A549 (cell line): ENCODE measurements around the gene GBX2. TPM values are rescaled to one million over a fixed set of nuclear protein-coding genes. Genes with fewer than 3 reads are reported as not detected.
A peak's percentile ranks its signal among the peaks of the same experiment; 100 is the strongest.

ENCODE experiments used
- ATAC-seq, 2 experiments: fragments of 200-7000 bp in 1 of 2; fragments of >200 bp in 1 of 2; cut with Nextera tagmentation in 1 of 2; cut with Tn5 transposase in 1 of 2; 3 replicates each; pipeline versions ENCODE4 v1.8.0 to v1.9.1; 2018 to 2020; ENCODE audit warnings: mild to moderate bottlenecking in 1 of 2, moderate library complexity in 1 of 2
- CTCF ChIA-PET: fragments of 300-600 bp; sonication (Branson Sonifier 250); formaldehyde crosslinking; extraction: SDS; loops from one replicate; lab custom pipeline; 2021; ENCODE audit warnings: antibody characterized with exemption, inconsistent platforms; lab: Yijun Ruan, JAX
- POLR2A ChIA-PET: fragments of 350-600 bp; formaldehyde crosslinking; extraction: SDS; loops from one replicate; lab custom pipeline; 2021; ENCODE audit warnings: antibody characterized with exemption, inconsistent platforms; lab: Yijun Ruan, JAX
- DNase-seq, 2 experiments: peaks; one replicate each; pipeline versions ENCODE4 v3.0.0 to v3.0.0-alpha.2; 2011 to 2016; ENCODE audit warnings: low read depth in 1 of 2, low spot score in 1 of 2
- FAIRE-seq: peaks from 2 replicates; lab custom pipeline; 2011; peaks lifted over from hg19 to GRCh38; lab: Jason Lieb, UNC
- H3K27ac ChIP-seq, 2 experiments: fragments of >200 bp; sonication (Bioruptor Twin); formaldehyde crosslinking; 3 replicates each; pipeline ENCODE4 v1.5.1; 2016 to 2017
- H3K4me1 ChIP-seq: fragments of >200 bp; sonication (Bioruptor Twin); formaldehyde crosslinking; 3 replicates; pipeline ENCODE4 v1.6.1; 2016
- H3K4me2 ChIP-seq: fragments of >200 bp; sonication (Bioruptor Twin); formaldehyde crosslinking; 3 replicates; pipeline ENCODE4 v1.6.1; 2016
- H3K4me3 ChIP-seq: fragments of >200 bp; sonication (Bioruptor Twin); formaldehyde crosslinking; 3 replicates; pipeline ENCODE4 v1.5.1; 2016
- H3K9me3 ChIP-seq: fragments of >200 bp; sonication (Bioruptor Twin); formaldehyde crosslinking; 3 replicates; pipeline ENCODE4 v1.6.1; 2016
- BHLHE40 ChIP-seq: IDR thresholded peaks from 2 replicates; pipeline ENCODE4 v1.6.1; 2012; ENCODE audit warnings: low read depth, low read length, inconsistent platforms
- CHD2 ChIP-seq: fragments of 150-350 bp; IDR thresholded peaks from 2 replicates; pipeline ENCODE4 v1.6.1; 2014; ENCODE audit warnings: low read length; ENCODE audit not compliant: partially characterized antibody
- EHF ChIP-seq: fragments of 250-450 bp; sonication (Bioruptor Pico); IDR thresholded peaks from 2 replicates; pipeline ENCODE4 v1.5.0; 2020; ENCODE audit warnings: mild to moderate bottlenecking
- EHMT2 ChIP-seq: fragments of 200-600 bp; sonication (generic); IDR thresholded peaks from 2 replicates; pipeline ENCODE4 v1.6.1; 2016; ENCODE audit warnings: antibody characterized with exemption, low read depth, mild to moderate bottlenecking, moderate library complexity
- FOSB ChIP-seq: fragments of 250-450 bp; sonication (Bioruptor Pico); IDR thresholded peaks from 2 replicates; pipeline ENCODE4 v1.5.0; 2020; ENCODE audit warnings: mild to moderate bottlenecking, moderate library complexity
- GATA3 ChIP-seq: IDR thresholded peaks from 2 replicates; pipeline ENCODE4 v1.6.1; 2012; ENCODE audit warnings: borderline replicate concordance
- HEYL ChIP-seq: fragments of 250-450 bp; sonication (Bioruptor Pico); IDR thresholded peaks from 2 replicates; pipeline ENCODE4 v1.8.0; 2021; ENCODE audit warnings: mild to moderate bottlenecking, moderate library complexity
- HOXB13 ChIP-seq: fragments of 250-450 bp; sonication (Bioruptor Pico); IDR thresholded peaks from 2 replicates; pipeline ENCODE4 v1.5.0; 2020; ENCODE audit warnings: low read depth, mild to moderate bottlenecking, moderate library complexity
- MAFK ChIP-seq: fragments of 450-650 bp; IDR thresholded peaks from 2 replicates; pipeline ENCODE4 v1.6.1; 2014; ENCODE audit not compliant: partially characterized antibody
- MAZ ChIP-seq: fragments of 150-350 bp; IDR thresholded peaks from 2 replicates; pipeline ENCODE4 v1.6.1; 2014; ENCODE audit warnings: antibody characterized with exemption, low read depth, low read length, borderline replicate concordance
- ZC3H11A ChIP-seq: fragments of 450-650 bp; IDR thresholded peaks from 2 replicates; pipeline ENCODE4 v1.6.1; 2014; ENCODE audit warnings: antibody characterized with exemption, mild to moderate bottlenecking
- ZNF302 ChIP-seq: fragments of 250-450 bp; sonication (Bioruptor Pico); IDR thresholded peaks from 2 replicates; pipeline ENCODE4 v1.9.0; 2021; ENCODE audit warnings: inconsistent platforms, mild to moderate bottlenecking, moderate library complexity
- ZSCAN20 ChIP-seq: fragments of 250-450 bp; sonication (Bioruptor Pico); IDR thresholded peaks from 2 replicates; pipeline ENCODE4 v1.8.0; 2022; ENCODE audit warnings: mild to moderate bottlenecking, moderate library complexity
- WGBS: methylation state at CpG from one replicate; pipeline ENCODE4 v1.1.6; 2017; ENCODE audit errors: missing lambda C conversion rate; 5-methylcytosine and 5-hydroxymethylcytosine counted together
- polyA plus RNA-seq, 4 experiments: library from polyadenylated mRNA; depleted of rRNA in 3 of 4; stranded (reverse); fragments of >200 nt; fragmentation: RNase III in 1 of 4; extraction: RNeasy Plus Mini Kit Qiagen cat#74134 plus additional on column Dnase treatment in 1 of 4; gene quantifications; 2 replicates in 3 of 4; 3 replicates in 1 of 4; pipeline ENCODE4 v1.2.3, GENCODE V29; 2011 to 2017
- TF ChIP-seq, protein P1 (sequence below): fragments of >200 bp; sonication (Bioruptor Twin); formaldehyde crosslinking; IDR thresholded peaks from 3 replicates; pipeline ENCODE4 v1.5.1; 2016
- TF ChIP-seq, protein P2 (sequence below): fragments of 450-650 bp; IDR thresholded peaks from 2 replicates; pipeline ENCODE4 v1.6.1; 2014; ENCODE audit warnings: antibody characterized with exemption

GBX2 gene
- polyA plus RNA-seq, 2 of the 4 experiments (the other 2 are of a cell fraction): 1.2 to 1.9 TPM

DNA sequence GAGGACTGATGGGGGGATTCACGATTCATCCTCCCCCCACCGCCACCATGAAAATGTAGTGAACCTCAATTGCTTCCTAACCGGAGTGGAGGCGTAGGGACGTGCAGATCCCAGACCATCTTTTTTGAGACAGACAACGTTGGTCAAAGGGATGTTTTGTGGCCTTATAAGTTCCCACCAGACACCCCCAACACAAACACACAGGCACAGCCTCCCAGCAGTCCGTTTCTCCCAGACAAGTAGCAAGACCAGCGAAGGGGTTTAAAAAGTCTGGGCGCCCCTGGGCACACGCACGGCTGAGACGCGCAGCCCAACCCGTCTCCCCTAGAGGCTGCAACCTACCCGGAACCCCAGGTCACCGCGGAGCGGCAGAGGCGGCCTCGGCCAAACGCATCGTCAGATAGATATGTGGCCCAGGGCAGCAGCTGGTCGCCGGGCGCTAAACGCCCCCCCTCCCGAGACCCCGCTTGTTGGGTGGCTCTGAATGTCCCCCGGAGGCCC, 1.3 kb downstream of the GBX2 start (continued):
- no peak for TF ChIP-seq BHLHE40

DNA sequence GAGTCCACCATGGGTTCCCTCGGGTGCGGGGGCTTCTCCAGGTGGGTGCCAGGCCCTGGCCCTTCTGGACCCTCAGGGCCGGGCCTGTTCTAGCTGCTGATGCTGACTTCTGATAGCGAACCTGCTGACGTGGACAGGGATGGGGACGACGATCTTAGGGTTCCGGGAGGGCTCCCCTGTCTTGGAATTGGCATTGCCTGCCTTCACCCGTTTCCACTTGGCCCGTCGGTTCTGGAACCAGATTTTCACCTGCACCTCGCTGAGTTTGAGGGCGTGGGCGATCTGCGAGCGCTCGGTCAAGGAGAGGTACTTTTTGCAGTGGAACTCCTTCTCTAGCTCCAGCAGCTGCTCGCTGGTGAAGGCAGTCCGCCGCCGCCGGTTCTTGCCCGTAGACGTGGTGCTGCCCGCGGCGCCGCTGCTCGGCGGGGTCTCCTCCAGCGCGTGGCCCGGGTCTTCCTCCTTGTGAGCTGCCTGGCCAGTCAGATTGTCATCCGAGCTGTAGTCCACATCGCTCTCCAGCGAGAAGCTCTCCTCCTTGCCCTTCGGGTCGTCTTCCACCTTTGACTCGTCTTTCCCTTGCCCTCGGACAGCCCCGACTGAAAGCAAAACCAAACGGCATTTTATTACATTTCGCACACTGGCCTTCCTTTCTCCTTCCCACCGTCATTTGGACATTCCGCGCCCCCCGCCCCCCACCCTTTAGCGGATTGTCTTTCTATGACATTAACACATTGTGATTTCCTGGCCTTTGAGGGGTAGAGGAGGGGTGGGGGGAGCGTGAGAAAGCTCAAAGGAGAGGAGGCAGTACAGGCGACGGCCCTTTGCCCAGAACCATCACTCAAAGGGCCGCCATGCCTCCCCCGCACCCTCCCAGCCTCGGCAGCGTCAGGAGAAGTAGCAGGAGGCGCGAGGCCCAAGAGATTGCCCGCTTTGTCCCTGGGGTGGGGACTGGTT, 2.1 kb downstream of the GBX2 start:
- WGBS: 91% methylated on average over 54 of the region's 58 CpGs
- H3K4me3 ChIP-seq: peak overlapping the region; percentile 73; the same call in 1 of the 3 replicates
- H3K27ac ChIP-seq: peak overlapping the region in 1 of 2 experiments; percentile 92; a peak in 1 of 6 replicates
- no peaks in the 10 kb centered on the region for H3K9me3 ChIP-seq
- DNase-seq (no peak), ATAC-seq (no peak), FAIRE-seq (no peak)
- ChIA-PET POLR2A (interaction anchor here (1.5 kb wide), 1 partner anchor 12 kb away, joined by 3 read pairs; no protein-coding TSS in a partner anchor), CTCF (interaction anchor here (1.3 to 4.7 kb wide), 3 partner anchors 12 to 387 kb away, joined by 9 to 28 read pairs (median 13); no protein-coding TSS in a partner anchor)
- H3K4me2 ChIP-seq: peak overlapping the region; percentile 89
- H3K4me1 ChIP-seq: peaks cover 9% of the 10 kb centered on the region; the same call in 2 of the 3 replicates
- TF ChIP-seq EHF (CRISPR knock-in tag): no peak
- TF ChIP-seq, protein P1, sequence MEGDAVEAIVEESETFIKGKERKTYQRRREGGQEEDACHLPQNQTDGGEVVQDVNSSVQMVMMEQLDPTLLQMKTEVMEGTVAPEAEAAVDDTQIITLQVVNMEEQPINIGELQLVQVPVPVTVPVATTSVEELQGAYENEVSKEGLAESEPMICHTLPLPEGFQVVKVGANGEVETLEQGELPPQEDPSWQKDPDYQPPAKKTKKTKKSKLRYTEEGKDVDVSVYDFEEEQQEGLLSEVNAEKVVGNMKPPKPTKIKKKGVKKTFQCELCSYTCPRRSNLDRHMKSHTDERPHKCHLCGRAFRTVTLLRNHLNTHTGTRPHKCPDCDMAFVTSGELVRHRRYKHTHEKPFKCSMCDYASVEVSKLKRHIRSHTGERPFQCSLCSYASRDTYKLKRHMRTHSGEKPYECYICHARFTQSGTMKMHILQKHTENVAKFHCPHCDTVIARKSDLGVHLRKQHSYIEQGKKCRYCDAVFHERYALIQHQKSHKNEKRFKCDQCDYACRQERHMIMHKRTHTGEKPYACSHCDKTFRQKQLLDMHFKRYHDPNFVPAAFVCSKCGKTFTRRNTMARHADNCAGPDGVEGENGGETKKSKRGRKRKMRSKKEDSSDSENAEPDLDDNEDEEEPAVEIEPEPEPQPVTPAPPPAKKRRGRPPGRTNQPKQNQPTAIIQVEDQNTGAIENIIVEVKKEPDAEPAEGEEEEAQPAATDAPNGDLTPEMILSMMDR: no peak
- TF ChIP-seq, protein P2, sequence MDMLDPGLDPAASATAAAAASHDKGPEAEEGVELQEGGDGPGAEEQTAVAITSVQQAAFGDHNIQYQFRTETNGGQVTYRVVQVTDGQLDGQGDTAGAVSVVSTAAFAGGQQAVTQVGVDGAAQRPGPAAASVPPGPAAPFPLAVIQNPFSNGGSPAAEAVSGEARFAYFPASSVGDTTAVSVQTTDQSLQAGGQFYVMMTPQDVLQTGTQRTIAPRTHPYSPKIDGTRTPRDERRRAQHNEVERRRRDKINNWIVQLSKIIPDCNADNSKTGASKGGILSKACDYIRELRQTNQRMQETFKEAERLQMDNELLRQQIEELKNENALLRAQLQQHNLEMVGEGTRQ: no peak
- TF ChIP-seq MAFK: no peak
- no peak for TF ChIP-seq HOXB13 (CRISPR knock-in tag)
- TF ChIP-seq ZSCAN20 (CRISPR knock-in tag): no peak
- TF ChIP-seq EHMT2: no peak
- TF ChIP-seq CHD2: no peak
- TF ChIP-seq HEYL (CRISPR knock-in tag): no peak
- TF ChIP-seq, all 56 proteins: peak for 0

DNA sequence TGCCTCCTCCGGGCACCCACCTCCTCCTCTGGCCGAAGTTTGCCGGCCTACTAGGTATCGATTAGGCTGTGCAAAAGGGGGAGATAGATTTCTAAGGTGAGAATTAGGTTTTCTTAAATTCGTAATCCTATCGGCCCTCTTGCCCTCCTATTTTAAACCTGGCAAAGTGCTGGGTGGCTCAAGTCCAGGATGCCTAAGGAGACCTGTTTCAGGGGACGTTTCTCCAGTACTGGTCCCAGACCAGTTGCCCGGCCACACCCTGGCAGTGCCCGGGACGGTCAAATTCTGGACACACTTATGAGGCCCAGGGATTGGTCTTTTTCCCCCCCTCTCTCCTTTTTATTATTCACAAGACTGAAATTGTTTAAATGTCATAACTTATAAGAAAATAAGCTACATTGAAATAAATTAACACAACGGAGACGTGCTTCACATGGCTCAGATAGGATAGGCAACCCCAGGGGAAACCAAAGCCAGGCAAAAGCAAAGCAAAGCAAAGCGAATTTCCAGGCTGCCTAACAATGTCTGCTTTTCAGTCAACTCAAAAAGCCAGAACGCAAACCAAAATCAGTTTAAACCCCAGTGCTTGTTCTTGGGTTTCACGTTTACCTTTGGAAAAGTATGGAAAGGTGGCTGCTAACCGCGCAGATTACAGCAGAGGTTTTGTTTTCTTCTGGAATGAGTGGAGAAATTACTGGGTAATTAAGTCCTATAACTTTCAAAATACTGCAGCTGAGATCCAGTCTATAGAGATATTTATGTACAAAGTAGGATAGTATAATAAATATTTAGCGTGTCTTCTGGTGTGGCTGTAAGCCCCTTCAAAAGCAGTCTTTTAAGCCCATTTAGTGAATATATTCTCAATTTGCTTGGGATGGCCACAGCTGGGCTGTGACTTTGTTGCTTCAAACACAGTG, 3.0 kb downstream of the GBX2 start:
- H3K4me2 ChIP-seq: no peak overlapping the region
- ChIA-PET CTCF (interaction anchor here (1.3 to 2.1 kb wide), 2 partner anchors 16 to 386 kb away, joined by 9 to 13 read pairs; no protein-coding TSS in a partner anchor), POLR2A (no interaction called here)
- H3K9me3 ChIP-seq: no peaks in the 10 kb centered on the region
- ATAC-seq (no peak), DNase-seq (no peak), FAIRE-seq (no peak)
- H3K4me1 ChIP-seq: peaks cover 9% of the 10 kb centered on the region; the same call in 2 of the 3 replicates
- TF ChIP-seq EHMT2: no peak
- WGBS: 91% methylated on average over 18 of the region's 18 CpGs
- no peak overlapping the region for H3K27ac ChIP-seq
- no peak overlapping the region for H3K4me3 ChIP-seq

DNA sequence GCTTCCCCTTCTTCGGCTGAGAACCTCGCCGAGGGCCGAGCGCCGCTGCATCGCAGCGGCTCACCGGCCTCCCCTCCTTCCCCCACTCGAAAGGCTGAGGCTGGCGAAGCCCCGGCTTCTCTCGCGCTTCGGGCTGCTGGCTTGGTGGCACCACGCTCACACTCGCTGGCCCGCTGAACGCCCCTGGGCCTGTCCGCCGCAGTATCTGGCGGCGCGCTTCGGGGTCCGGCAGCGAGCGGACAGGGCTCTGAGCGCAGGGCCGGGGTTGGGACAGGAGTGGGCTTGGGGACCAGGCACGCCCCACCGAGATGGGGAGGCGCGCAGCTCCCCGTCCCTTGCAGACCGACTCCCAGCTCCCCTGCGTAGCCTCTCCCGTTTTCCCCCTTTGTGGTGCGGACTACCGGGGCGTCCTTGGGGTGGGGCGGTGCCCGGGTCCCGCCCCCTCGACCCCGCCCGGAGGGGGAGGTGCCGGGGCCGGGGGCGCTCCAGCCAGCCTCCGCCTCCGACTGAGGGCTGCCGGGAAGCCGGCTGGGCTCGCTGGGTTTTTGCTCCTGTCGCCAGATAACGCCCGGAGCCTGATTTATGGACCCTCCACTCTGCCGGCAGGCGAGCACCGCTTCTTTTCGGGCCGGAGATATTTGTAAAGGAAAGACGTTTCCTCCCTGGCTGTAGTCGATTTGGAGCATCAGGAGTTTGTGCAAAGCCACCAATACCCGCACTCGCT, 3.8 kb downstream of the GBX2 start:
- Histone ChIP-seq H3K9me3 (no peaks in the 10 kb centered on the region), H3K4me1 (peaks cover 9% of the 10 kb centered on the region; the same call in 2 of the 3 replicates), H3K4me3 (no peak overlapping the region), H3K27ac (no peak overlapping the region), H3K4me2 (no peak overlapping the region)
- FAIRE-seq: no peak
- ChIA-PET POLR2A (no interaction called here), CTCF (no interaction called here)
- no peak for ATAC-seq
- DNase-seq: no peak
- TF ChIP-seq ZNF302 (CRISPR knock-in tag) (no peak), GATA3 (no peak), ZC3H11A (no peak), MAFK (no peak), FOSB (CRISPR knock-in tag) (no peak), MAZ (no peak)
- 94% methylated on average over 53 of the region's 67 CpGs for WGBS
